ENCODE results near the gene AP1AR.

AP1AR gene

DNA sequence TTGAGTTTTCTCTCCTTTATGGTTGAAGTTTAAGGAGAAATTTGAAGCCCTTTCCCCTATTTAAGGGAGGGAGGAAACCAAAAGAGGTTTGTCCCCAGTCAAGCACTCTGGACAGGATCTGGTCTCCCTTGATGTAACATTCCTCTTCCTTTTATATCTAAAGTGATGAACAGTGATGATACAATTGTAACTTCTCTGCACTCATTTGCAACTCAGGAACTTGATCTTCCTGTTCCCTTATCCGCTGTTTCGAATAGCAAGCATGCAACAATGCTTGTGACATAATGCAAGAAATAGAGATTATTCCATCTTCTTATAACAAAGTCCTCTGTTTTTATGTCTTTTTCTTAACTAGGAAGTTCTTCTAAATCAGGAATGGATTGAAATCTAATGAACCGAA lies 83.9 kb downstream of the AP1AR start:
- DNase-seq = no peak

DNA sequence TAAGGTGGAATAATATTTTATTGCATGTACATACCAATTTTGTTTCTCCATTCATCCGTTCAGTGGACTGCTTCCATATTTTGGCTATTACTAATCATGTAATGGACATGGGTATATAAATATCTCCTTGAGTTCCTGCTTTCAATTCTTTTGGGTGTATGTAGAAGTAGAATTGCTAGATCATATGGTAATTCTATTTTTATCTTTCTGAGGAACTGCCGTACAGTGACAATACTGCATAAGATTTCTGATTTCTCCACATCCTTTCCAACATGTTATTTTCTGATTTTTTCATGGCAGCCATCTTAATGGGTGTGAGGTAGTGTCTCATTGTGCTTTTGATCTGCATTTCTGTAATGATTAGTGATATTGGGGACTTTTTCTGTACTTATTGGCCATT lies 84.8 kb downstream of the AP1AR start:
- DNase-seq = no peak

DNA sequence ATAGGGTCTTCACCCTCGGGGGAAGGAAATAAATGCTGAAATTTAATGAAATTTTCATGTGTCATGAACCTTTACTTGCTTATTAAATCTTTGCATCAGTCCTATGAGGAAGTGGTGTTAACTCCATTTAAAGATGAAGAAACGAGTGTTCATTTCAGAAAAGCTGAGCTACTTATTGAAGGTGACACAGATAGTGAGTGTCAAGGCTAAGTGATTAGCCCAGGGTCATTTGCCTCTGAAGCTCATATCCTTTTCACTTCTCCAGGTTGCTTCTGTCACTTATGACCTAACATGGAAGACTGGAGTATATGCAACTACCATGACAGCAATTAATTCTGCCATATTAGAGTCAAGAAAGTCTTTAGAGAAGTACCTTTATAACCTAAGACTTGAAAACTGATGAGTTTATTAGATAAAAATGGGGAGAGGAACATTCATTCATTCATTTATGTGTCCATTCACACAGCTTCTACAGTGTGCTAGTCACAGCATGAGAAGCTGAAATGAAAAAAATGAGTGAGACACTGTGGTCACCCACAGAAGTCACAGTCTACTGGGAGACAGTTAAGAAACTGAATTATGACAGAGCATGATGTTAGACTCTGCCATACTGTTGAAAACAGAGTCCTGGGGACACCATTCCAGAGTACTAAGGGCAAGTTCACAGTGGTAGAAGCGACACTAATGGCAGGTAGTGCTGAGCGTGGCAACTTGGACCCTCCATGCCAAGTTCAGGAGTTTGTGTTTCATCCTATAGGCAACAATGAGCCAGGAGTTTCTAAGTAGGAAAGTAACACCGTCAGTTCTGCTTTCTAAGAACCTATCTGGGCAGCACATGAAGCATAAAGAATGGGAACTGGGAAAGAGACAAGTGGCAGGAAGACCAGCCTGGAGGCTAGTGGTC lies 86.9 kb downstream of the AP1AR start:
- no peak for DNase-seq

Measured in activated CD4-positive, alpha-beta T cell treated with anti-CD3 and anti-CD28 coated beads for 4 hours (primary cell).